Trophoblast cell (in vitro differentiated cells and primary cell): Measurements from ENCODE around the gene PHLDB3.
"Not testable (repeated sequence)": the region's sequence is repeated elsewhere in the genome, so short reads cannot be mapped to it uniquely, and the experiment has no call there.

Experiments
- DNase-seq, 2 donors: peaks; one replicate each; pipeline ENCODE4 v3.0.0-alpha.2; 2016
- H2AFZ ChIP-seq: 2 replicates; pipeline ENCODE4 v1.6.1; 2013; ENCODE audit warnings: low read length, moderate library complexity, mild to moderate bottlenecking; ENCODE audit not compliant: insufficient read depth, poor library complexity
- H2AK5ac ChIP-seq: 2 replicates; pipeline ENCODE4 v1.6.1; 2013; ENCODE audit warnings: mild to moderate bottlenecking, low read length
- H2BK120ac ChIP-seq: 2 replicates; pipeline ENCODE4 v1.6.1; 2013; ENCODE audit warnings: low read length, mild to moderate bottlenecking, moderate library complexity; ENCODE audit not compliant: insufficient read depth, poor library complexity
- H2BK12ac ChIP-seq: 2 replicates; pipeline ENCODE4 v1.6.1; 2013; ENCODE audit warnings: mild to moderate bottlenecking, low read length, moderate library complexity
- H2BK5ac ChIP-seq: 2 replicates; pipeline ENCODE4 v1.6.1; 2013; ENCODE audit warnings: low read length, low read depth, moderate library complexity, mild to moderate bottlenecking; ENCODE audit not compliant: poor library complexity
- H3K14ac ChIP-seq: 2 replicates; pipeline ENCODE4 v1.6.1; 2013; ENCODE audit warnings: mild to moderate bottlenecking, low read length
- H3K18ac ChIP-seq: 2 replicates; pipeline ENCODE4 v1.6.1; 2013; ENCODE audit warnings: mild to moderate bottlenecking, low read length
- H3K23ac ChIP-seq: 2 replicates; pipeline ENCODE4 v1.6.1; 2013; ENCODE audit warnings: low read length
- H3K27ac ChIP-seq: 2 replicates; pipeline ENCODE4 v1.5.1; 2013; ENCODE audit warnings: low read depth, mild to moderate bottlenecking, inconsistent platforms, low read length, moderate library complexity
- H3K27me3 ChIP-seq: 2 replicates; pipeline ENCODE4 v1.6.1; 2013; ENCODE audit warnings: inconsistent platforms, mild to moderate bottlenecking, low read length, moderate library complexity; ENCODE audit not compliant: insufficient read depth
- H3K36me3 ChIP-seq, 2 experiments: 1 replicate in 1 of 2; 2 replicates in 1 of 2; pipeline ENCODE4 v1.6.1; 2013; ENCODE audit warnings: low read length in 2 of 2, mild to moderate bottlenecking in 2 of 2, moderate library complexity in 1 of 2; ENCODE audit not compliant: insufficient read depth in 2 of 2, control insufficient read depth in 1 of 2
- H3K4ac ChIP-seq: 2 replicates; pipeline ENCODE4 v1.6.1; 2013; ENCODE audit warnings: low read depth, mild to moderate bottlenecking, low read length, moderate library complexity
- H3K4me1 ChIP-seq, 2 experiments: 1 replicate in 1 of 2; 2 replicates in 1 of 2; pipeline ENCODE4 v1.6.1; 2013; ENCODE audit warnings: low read length in 2 of 2, mild to moderate bottlenecking in 2 of 2, moderate library complexity in 1 of 2; ENCODE audit not compliant: insufficient read depth in 2 of 2, control insufficient read depth in 1 of 2
- H3K4me2 ChIP-seq: 2 replicates; pipeline ENCODE4 v1.6.1; 2013; ENCODE audit warnings: inconsistent platforms, mild to moderate bottlenecking, low read length, moderate library complexity
- H3K4me3 ChIP-seq: 2 replicates; pipeline ENCODE4 v1.5.1; 2013; ENCODE audit warnings: mild to moderate bottlenecking, low read depth, low read length, inconsistent platforms
- H3K79me1 ChIP-seq: one replicate; pipeline ENCODE4 v1.6.1; 2013; ENCODE audit warnings: low read length
- H3K79me2 ChIP-seq: 2 replicates; pipeline ENCODE4 v1.6.1; 2013; ENCODE audit warnings: low read length, mild to moderate bottlenecking; ENCODE audit not compliant: control insufficient read depth, insufficient read depth, poor library complexity
- H3K9ac ChIP-seq: 2 replicates; pipeline ENCODE4 v1.6.1; 2013; ENCODE audit warnings: mild to moderate bottlenecking, low read length
- H3K9me3 ChIP-seq: 2 replicates; pipeline ENCODE4 v1.6.1; 2013; ENCODE audit warnings: low read depth, mild to moderate bottlenecking, control low read depth, inconsistent platforms, low read length; ENCODE audit not compliant: insufficient read depth
- H4K12ac ChIP-seq: 2 replicates; pipeline ENCODE4 v1.6.1; 2013; ENCODE audit warnings: low read depth, mild to moderate bottlenecking, low read length, moderate library complexity
- H4K8ac ChIP-seq: 2 replicates; pipeline ENCODE4 v1.6.1; 2013; ENCODE audit warnings: low read depth, mild to moderate bottlenecking, low read length, moderate library complexity
- H4K91ac ChIP-seq: one replicate; pipeline ENCODE4 v1.6.1; 2013; ENCODE audit warnings: low read depth, mild to moderate bottlenecking, low read length, moderate library complexity
- WGBS: extraction: QIAGEN DNeasy Blood & Tissue Kit; methylation state at CpG from one replicate; pipeline ENCODE4 v1.1.7; 2013; ENCODE audit warnings: missing lambda C conversion rate; ENCODE audit not compliant: insufficient read length, insufficient coverage; ENCODE audit errors: extremely low coverage; 5-methylcytosine and 5-hydroxymethylcytosine counted together

Gene PHLDB3

GRCh38 chr19:43551399-43552197, 47.1 kb upstream of the PHLDB3 start:
- Histone ChIP-seq H3K23ac (no peak overlapping the region), H3K36me3 (peaks cover 46 to 62% of the 10 kb centered on the region in 2 experiments), H3K4ac (no peak overlapping the region), H3K79me2 (no peaks in the 10 kb centered on the region), H3K9ac (no peak overlapping the region), H3K18ac (no peak overlapping the region), H3K4me2 (no peak overlapping the region), H3K27me3 (no peaks in the 10 kb centered on the region), H4K12ac (no peak overlapping the region), H2BK120ac (no peak overlapping the region), H3K4me1 (no peaks in the 10 kb centered on the region), H2AK5ac (no peak overlapping the region), H4K91ac (no peak overlapping the region), H2BK5ac (no peak overlapping the region), H3K14ac (no peak overlapping the region), H4K8ac (no peak overlapping the region), H2BK12ac (no peak overlapping the region), H3K9me3 (no peaks in the 10 kb centered on the region), H3K79me1 (no peaks in the 10 kb centered on the region), H3K27ac (no peak overlapping the region), H2AFZ (no peak overlapping the region), H3K4me3 (no peak overlapping the region)
- no CpG with 5 or more reads among the region's 23 CpGs for WGBS
- no peak for DNase-seq

GRCh38 chr19:43548706-43549105, 44.2 kb upstream of the PHLDB3 start:
- no peak overlapping the region for H4K12ac ChIP-seq

GRCh38 chr19:43547926-43548325, 43.4 kb upstream of the PHLDB3 start:
- H3K4me1 ChIP-seq, H3K4me2 ChIP-seq, H2BK12ac ChIP-seq, H3K79me2 ChIP-seq, H2BK5ac ChIP-seq, H3K9me3 ChIP-seq, H3K18ac ChIP-seq, H2BK120ac ChIP-seq, DNase-seq, H4K8ac ChIP-seq, H3K4ac ChIP-seq, H3K27ac ChIP-seq, H3K23ac ChIP-seq, H2AFZ ChIP-seq, H4K12ac ChIP-seq, H2AK5ac ChIP-seq, H3K79me1 ChIP-seq, H3K14ac ChIP-seq, H4K91ac ChIP-seq, H3K9ac ChIP-seq, H3K27me3 ChIP-seq, H3K4me3 ChIP-seq: not testable (repeated sequence)
- WGBS = no CpG with 5 or more reads among the region's 24 CpGs
- H3K36me3 ChIP-seq = peaks cover 59 to 69% of the 10 kb centered on the region in 2 experiments

More at GRCh38 chr19:43548706-43549105, 44.2 kb upstream of the PHLDB3 start:
- Histone ChIP-seq H3K4me3 (no peak overlapping the region), H3K9ac (no peak overlapping the region), H2AK5ac (no peak overlapping the region), H3K36me3 (peaks cover 58 to 69% of the 10 kb centered on the region in 2 experiments), H3K23ac (no peak overlapping the region), H3K79me1 (no peaks in the 10 kb centered on the region), H2BK12ac (no peak overlapping the region), H3K14ac (no peak overlapping the region), H3K79me2 (no peaks in the 10 kb centered on the region), H3K4me2 (no peak overlapping the region), H4K8ac (no peak overlapping the region), H3K4me1 (no peaks in the 10 kb centered on the region), H4K91ac (no peak overlapping the region), H3K27ac (no peak overlapping the region), H3K18ac (no peak overlapping the region), H2BK120ac (no peak overlapping the region), H3K4ac (no peak overlapping the region), H3K27me3 (no peaks in the 10 kb centered on the region), H2BK5ac (no peak overlapping the region), H2AFZ (no peak overlapping the region), H3K9me3 (peaks cover 3% of the 10 kb centered on the region)
- no peak for DNase-seq
- WGBS = no CpG with 5 or more reads among the region's 2 CpGs

- Histone ChIP-seq H2BK120ac (no peak overlapping the region), H2AFZ (no peak overlapping the region), H3K4ac (no peak overlapping the region), H3K9me3 (peaks cover 4% of the 10 kb centered on the region), H3K27ac (no peak overlapping the region), H3K4me2 (no peak overlapping the region), H4K8ac (no peak overlapping the region), H3K36me3 (peaks cover 54 to 69% of the 10 kb centered on the region in 2 experiments), H4K91ac (no peak overlapping the region), H3K4me1 (no peaks in the 10 kb centered on the region), H3K27me3 (no peaks in the 10 kb centered on the region), H3K4me3 (no peak overlapping the region), H3K9ac (no peak overlapping the region), H2AK5ac (no peak overlapping the region), H2BK12ac (no peak overlapping the region), H3K14ac (no peak overlapping the region), H4K12ac (no peak overlapping the region), H2BK5ac (no peak overlapping the region), H3K79me2 (no peaks in the 10 kb centered on the region), H3K23ac (no peak overlapping the region), H3K79me1 (no peaks in the 10 kb centered on the region), H3K18ac (no peak overlapping the region)
- DNase-seq = no peak
- WGBS = no CpG with 5 or more reads among the region's 3 CpGs
These were observed 42.0 kb upstream of the PHLDB3 start for GRCh38 chr19:43546581-43546980.
